Measurements from ENCODE around the gene SULF2.

DNA sequence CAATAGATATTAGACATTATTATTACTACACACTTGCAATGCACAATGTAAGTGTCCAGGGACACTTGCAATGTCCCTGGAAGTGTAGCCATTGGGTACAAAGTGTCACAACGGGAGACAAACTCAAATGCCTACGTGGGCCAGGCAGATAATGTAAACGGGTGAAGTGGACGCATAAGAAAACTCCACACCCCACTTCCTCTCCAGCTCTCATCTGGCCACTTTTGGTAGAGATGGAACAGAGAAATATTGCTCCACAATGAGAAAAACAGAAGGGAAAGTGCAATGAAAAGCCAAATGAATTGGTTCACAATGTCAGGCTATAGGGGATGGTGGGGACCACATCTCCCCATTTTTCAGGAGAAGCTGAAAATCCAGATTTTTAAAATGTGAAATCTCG, 9.4 kb downstream of the SULF2 start:
- TF ChIP-seq, protein P1, sequence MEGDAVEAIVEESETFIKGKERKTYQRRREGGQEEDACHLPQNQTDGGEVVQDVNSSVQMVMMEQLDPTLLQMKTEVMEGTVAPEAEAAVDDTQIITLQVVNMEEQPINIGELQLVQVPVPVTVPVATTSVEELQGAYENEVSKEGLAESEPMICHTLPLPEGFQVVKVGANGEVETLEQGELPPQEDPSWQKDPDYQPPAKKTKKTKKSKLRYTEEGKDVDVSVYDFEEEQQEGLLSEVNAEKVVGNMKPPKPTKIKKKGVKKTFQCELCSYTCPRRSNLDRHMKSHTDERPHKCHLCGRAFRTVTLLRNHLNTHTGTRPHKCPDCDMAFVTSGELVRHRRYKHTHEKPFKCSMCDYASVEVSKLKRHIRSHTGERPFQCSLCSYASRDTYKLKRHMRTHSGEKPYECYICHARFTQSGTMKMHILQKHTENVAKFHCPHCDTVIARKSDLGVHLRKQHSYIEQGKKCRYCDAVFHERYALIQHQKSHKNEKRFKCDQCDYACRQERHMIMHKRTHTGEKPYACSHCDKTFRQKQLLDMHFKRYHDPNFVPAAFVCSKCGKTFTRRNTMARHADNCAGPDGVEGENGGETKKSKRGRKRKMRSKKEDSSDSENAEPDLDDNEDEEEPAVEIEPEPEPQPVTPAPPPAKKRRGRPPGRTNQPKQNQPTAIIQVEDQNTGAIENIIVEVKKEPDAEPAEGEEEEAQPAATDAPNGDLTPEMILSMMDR (IDR thresholded peaks at IDR 0.05), result no peak
- TF ChIP-seq POLR2A (IDR thresholded peaks at IDR 0.05), result no peak
